ENCODE data around the gene WSB1.

DNA sequence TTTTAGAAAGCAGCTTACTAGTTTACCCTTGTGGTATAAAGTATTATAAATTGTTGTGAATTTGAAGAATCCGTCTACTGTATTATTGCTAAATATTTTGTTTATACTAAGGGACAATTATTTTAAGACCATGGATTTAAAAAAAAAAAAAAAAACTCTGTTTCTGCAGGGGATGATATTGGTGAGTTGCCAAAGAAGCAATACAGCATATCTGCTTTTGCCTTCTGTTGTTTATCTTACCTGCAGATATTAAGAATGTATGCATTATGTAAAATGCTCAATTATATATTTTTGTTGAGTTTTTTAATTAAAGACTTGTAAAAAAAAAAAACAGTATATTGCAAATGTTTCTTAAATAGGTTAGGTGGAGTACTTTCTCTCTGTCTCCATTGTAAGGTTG is 19.4 kb downstream of the WSB1 start:
- TF ChIP-seq POLR2AphosphoS5 (IDR thresholded peaks at IDR 0.05; ENCODE audit: borderline replicate concordance, low read depth, low read length) = no peak
- no peak for TF ChIP-seq EZH2 (IDR thresholded peaks at IDR 0.05)
- TF ChIP-seq FOXP2 (optimal IDR thresholded peaks at IDR 0.05; ENCODE audit: control extremely low read depth, extremely low read length, insufficient read depth) = no peak

Measured in SK-N-MC (cell line).